Amniotic epithelial cell (primary cell): ENCODE measurements around the gene TACR1.

Experiments used
- DNase-seq: peaks from one replicate; pipeline ENCODE4 v3.0.0-alpha.2; 2010; ENCODE audit warnings: low read depth

The TACR1 gene

DNA sequence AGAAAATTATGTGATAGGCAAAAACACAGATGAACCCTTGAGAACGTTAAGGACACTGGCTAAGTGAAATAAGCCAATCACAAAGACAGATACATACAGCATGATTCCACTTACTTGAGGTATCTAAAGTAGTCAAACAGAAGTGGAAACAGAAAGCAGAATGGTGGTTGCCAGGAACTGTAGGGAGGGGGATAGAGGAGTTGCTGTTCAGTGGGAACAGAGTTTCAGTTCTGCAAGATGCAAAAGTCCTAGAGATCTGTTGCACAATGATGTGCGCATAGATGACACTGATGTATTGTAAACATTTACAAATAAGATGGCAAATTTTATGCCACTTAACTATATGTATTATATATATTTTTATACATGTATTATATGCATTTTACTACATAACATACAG, 181.2 kb downstream of the TACR1 start:
- no peak for DNase-seq

DNA sequence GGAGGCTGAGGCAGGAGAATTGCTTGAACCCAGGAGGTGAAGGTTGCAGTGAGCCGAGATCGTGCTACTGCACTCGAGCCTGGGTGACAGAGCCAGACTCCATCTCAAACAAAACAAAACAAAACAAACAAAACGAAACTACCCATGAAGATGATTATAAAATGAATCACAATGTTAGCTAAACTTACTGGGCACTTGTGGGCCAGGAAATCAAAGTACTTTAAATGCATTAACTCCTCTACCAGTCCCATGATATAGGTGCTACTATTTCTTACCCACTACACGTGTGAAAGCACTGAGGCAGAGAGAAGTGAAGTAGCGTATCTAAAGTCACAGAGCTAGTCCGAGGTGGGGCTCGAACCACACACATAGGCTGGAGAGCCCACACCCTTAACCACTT, 187.2 kb downstream of the TACR1 start:
- no peak for DNase-seq

GRCh38 chr2:75010571-75010970, 188.7 kb downstream of the TACR1 start:
- no peak for DNase-seq

GRCh38 chr2:75007819-75008218, 191.5 kb downstream of the TACR1 start:
- peak; percentile 29 for DNase-seq

- peak; percentile 79 for DNase-seq
These were observed 192.3 kb downstream of the TACR1 start for GRCh38 chr2:75007061-75007460.

GRCh38 chr2:75006041-75006440, 193.3 kb downstream of the TACR1 start:
- DNase-seq, result no peak

- peak; percentile 56 for DNase-seq
These were observed 195.5 kb downstream of the TACR1 start for GRCh38 chr2:75003773-75004172.

GRCh38 chr2:75003276-75003675, 196.0 kb downstream of the TACR1 start:
- DNase-seq, result peak; percentile 98

- DNase-seq, result peak; percentile 95
These were observed 197.3 kb downstream of the TACR1 start for GRCh38 chr2:75002007-75002406.

- no peak for DNase-seq
These were observed 199.9 kb downstream of the TACR1 start for GRCh38 chr2:74999468-74999867.
